Activated naive CD4-positive, alpha-beta T cell treated with anti-CD3 and anti-CD28 coated beads for 36 hours (primary cell): Measurements from ENCODE around the gene CDC7. TPM values are rescaled to one million over a fixed set of nuclear protein-coding genes. Genes with fewer than 3 reads are reported as not detected.

Experiments used
- CTCF ChIA-PET: fragments of 350-600 bp; sonication (Branson Sonifier 250); formaldehyde crosslinking; loops from one replicate; lab custom pipeline; 2021; ENCODE audit warnings: antibody characterized with exemption; lab: Charles Lee
- DNase-seq: peaks from one replicate; pipeline ENCODE4 v3.0.0-alpha.2; 2020
- H3K27ac Mint-ChIP-seq: one replicate; pipeline ENCODE4 v1.8.0; 2021; ENCODE audit warnings: mild to moderate bottlenecking, mixed read lengths
- H3K27me3 Mint-ChIP-seq: one replicate; pipeline ENCODE4 v1.8.0; 2021; ENCODE audit warnings: low read depth, mixed read lengths
- H3K36me3 Mint-ChIP-seq: one replicate; pipeline ENCODE4 v1.8.0; 2021; ENCODE audit warnings: low read depth, mixed read lengths
- H3K4me1 Mint-ChIP-seq: one replicate; pipeline ENCODE4 v1.8.0; 2021; ENCODE audit warnings: low read depth, mixed read lengths
- H3K4me3 Mint-ChIP-seq: one replicate; pipeline ENCODE4 v1.8.0; 2021; ENCODE audit warnings: mild to moderate bottlenecking, moderate library complexity, mixed read lengths
- H3K9me3 Mint-ChIP-seq: one replicate; pipeline ENCODE4 v1.8.0; 2021; ENCODE audit warnings: mixed read lengths
- intact Hi-C: fragments of 100-400 bp; cut with micrococcal nuclease; formaldehyde crosslinking; loops from one replicate; pipeline ENCODE4 v1.15.1; 2023
- total RNA-seq, 2 experiments: library from RNA; stranded (reverse); gene quantifications; one replicate each; pipeline ENCODE4 v1.2.3, GENCODE V29; 2021

CDC7 gene
- total RNA-seq, 2 experiments from 2014 or later: 27.0 TPM

GRCh38 chr1:91535441-91535840 is 34.8 kb downstream of the CDC7 start:
- CTCF ChIA-PET: no interaction called here
- H3K4me1 Mint-ChIP-seq: peaks cover 2% of the 10 kb centered on the region

DNA sequence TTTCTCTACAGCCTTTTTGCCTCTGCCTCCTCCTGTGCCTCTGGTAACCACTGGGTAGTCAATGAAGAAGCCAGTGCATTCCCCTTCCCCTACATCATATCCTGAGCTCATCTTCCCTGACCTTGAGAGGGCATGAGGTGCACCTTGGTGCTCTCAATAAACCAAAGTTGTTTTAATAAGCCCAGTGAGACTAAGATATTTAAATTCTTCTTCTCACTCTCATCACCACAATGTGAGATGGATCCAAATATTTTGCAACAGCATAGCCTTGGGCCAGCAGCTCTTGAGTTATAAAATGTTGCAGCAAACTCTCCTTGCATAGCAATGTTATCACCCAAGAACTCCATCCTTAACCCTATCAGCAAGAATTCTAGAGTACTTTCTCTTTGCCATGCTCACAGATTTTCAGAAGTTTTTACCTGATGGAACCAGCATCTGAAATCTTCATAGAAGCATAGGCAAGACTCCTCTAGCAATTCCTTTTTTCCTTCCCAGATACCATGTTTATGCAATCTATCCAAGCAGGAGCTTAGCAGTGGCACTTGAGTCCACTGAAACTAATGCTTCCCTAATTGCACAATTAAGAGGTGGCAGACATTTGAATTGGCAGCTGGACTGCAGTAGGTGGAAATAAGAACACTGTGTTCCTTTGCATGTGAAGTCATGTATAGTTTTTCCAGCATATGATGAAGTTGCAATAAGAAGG is 36.8 kb downstream of the CDC7 start:
- H3K27me3 Mint-ChIP-seq: no peaks in the 10 kb centered on the region
- intact Hi-C loops: no loop called here
- DNase-seq: no peak
- H3K4me3 Mint-ChIP-seq: no peak overlapping the region
- CTCF ChIA-PET: interaction anchor here (0.6 to 0.7 kb wide), 2 partner anchors 25 to 137 kb away, joined by 3 to 5 read pairs; no protein-coding TSS in a partner anchor
- H3K4me1 Mint-ChIP-seq: no peaks in the 10 kb centered on the region
- H3K27ac Mint-ChIP-seq: no peak overlapping the region
- no peaks in the 10 kb centered on the region for H3K36me3 Mint-ChIP-seq
- H3K9me3 Mint-ChIP-seq: no peaks in the 10 kb centered on the region

More at GRCh38 chr1:91535441-91535840, 34.8 kb downstream of the CDC7 start:
- Mint-ChIP-seq H3K27me3 (no peaks in the 10 kb centered on the region), H3K9me3 (no peaks in the 10 kb centered on the region), H3K27ac (no peak overlapping the region), H3K36me3 (no peaks in the 10 kb centered on the region), H3K4me3 (no peak overlapping the region)
- DNase-seq: no peak
- intact Hi-C loops: no loop called here

GRCh38 chr1:91537987-91538304 is 37.3 kb downstream of the CDC7 start:
- no peaks in the 10 kb centered on the region for H3K27me3 Mint-ChIP-seq
- H3K36me3 Mint-ChIP-seq: no peaks in the 10 kb centered on the region
- no peak for DNase-seq
- H3K27ac Mint-ChIP-seq: no peak overlapping the region
- no peaks in the 10 kb centered on the region for H3K9me3 Mint-ChIP-seq
- H3K4me3 Mint-ChIP-seq: no peak overlapping the region
- intact Hi-C loops: no loop called here
- CTCF ChIA-PET: interaction anchor here (0.6 kb wide), 1 partner anchor 137 kb away, joined by 5 read pairs; no protein-coding TSS in a partner anchor
- H3K4me1 Mint-ChIP-seq: no peaks in the 10 kb centered on the region

DNA sequence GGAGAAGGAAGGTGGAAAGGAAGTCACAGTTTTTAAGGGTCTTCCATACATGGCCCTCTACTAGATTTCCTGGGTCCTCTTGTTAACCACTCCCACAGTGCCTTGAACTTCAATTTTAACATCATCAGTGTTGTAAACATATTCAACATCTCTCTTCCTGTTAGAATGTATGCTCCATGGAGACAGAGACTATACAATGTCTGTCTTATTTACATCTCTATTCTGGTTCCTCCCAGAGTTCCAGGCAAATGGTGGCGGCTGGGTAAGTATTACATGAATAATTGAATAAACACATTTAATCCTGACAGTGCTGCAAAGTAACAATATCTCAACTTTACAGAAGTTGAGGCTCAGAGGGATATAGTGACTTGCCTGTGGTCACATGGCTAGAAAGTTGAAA is 40.3 kb downstream of the CDC7 start:
- no peaks in the 10 kb centered on the region for H3K36me3 Mint-ChIP-seq
- no peaks in the 10 kb centered on the region for H3K27me3 Mint-ChIP-seq
- CTCF ChIA-PET: no interaction called here
- no peaks in the 10 kb centered on the region for H3K4me1 Mint-ChIP-seq
- intact Hi-C loops: no loop called here
- DNase-seq: no peak
- no peaks in the 10 kb centered on the region for H3K9me3 Mint-ChIP-seq
- no peak overlapping the region for H3K4me3 Mint-ChIP-seq
- H3K27ac Mint-ChIP-seq: no peak overlapping the region

GRCh38 chr1:91541918-91542533 is 41.4 kb downstream of the CDC7 start:
- H3K9me3 Mint-ChIP-seq: no peaks in the 10 kb centered on the region
- H3K4me3 Mint-ChIP-seq: no peak overlapping the region
- H3K27me3 Mint-ChIP-seq: no peaks in the 10 kb centered on the region
- DNase-seq: no peak
- no peak overlapping the region for H3K27ac Mint-ChIP-seq
- no peaks in the 10 kb centered on the region for H3K36me3 Mint-ChIP-seq
- CTCF ChIA-PET: interaction anchor here (1.4 kb wide), 1 partner anchor 19 kb away, joined by 4 read pairs; no protein-coding TSS in a partner anchor
- H3K4me1 Mint-ChIP-seq: no peaks in the 10 kb centered on the region
- intact Hi-C loops: no loop called here

DNA sequence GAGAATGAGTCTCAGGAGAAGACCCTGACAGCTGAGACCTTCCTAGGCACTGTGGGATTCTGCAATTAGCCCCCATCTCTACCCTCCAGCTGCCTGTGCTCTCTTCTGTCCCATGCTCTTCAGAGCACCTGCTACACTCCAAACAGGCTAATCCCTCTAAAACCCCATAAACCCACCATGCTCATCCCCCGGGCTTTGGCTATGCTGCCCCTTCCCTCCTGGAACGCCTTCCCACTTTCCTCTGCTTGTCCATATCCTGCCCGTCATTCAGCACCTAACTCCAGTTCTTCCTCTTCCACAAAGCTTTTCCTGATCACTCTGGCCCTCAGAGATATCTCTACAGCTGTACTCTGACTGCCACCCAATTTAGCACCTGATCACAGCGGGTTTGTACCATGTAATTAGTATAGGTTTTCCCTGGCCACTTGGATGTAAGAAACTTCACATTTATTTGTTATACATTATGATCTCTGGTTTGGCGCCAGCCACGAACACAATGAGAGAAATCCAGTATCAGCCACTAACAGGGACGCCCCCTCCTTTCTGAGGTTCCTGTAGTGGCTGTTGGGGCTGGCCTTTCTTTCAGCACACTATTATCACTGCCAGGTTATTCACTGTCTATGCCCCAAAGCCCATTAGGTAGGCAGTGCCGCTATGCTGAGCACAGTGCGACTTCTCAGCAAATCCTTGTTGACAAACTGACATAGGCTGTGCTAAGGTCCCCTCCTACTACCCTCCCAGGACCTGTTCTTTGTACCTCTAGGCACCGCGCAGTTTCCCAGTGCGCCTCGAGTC is 45.1 kb downstream of the CDC7 start:
- CTCF ChIA-PET: interaction anchor here (0.6 kb wide), 1 partner anchor 468 kb away, joined by 5 read pairs; no protein-coding TSS in a partner anchor

DNA sequence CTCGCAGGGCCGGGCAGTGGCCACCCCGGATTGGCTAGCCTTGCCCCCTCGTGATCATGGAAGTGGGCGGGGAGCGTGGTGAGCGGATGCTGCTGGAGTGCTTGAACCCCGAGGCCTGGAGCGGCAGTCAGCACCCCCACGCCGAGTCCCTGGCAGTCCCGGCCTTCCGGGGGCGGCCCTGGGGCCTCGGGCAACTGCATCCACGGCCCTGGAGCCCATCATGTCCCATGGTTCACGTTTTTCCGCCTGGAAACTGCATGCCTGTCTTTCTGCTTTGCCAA is 45.6 kb downstream of the CDC7 start:
- no peak overlapping the region for H3K4me3 Mint-ChIP-seq
- no peaks in the 10 kb centered on the region for H3K36me3 Mint-ChIP-seq
- no peaks in the 10 kb centered on the region for H3K27me3 Mint-ChIP-seq
- CTCF ChIA-PET: interaction anchor here (0.6 kb wide), 1 partner anchor 467 kb away, joined by 5 read pairs; no protein-coding TSS in a partner anchor
- peaks cover 2% of the 10 kb centered on the region for H3K9me3 Mint-ChIP-seq
- no peak overlapping the region for H3K27ac Mint-ChIP-seq
- no peak for DNase-seq
- peaks cover 30% of the 10 kb centered on the region for H3K4me1 Mint-ChIP-seq
- intact Hi-C loops: no loop called here

More for the DNA sequence above, 45.1 kb downstream of the CDC7 start:
- intact Hi-C loops: no loop called here
- Mint-ChIP-seq H3K27me3 (no peaks in the 10 kb centered on the region), H3K9me3 (peaks cover 2% of the 10 kb centered on the region), H3K27ac (no peak overlapping the region), H3K4me1 (peaks cover 28% of the 10 kb centered on the region), H3K36me3 (no peaks in the 10 kb centered on the region), H3K4me3 (no peak overlapping the region)
- DNase-seq: no peak

- H3K36me3 Mint-ChIP-seq: no peaks in the 10 kb centered on the region
- no peak for DNase-seq
- H3K4me3 Mint-ChIP-seq: no peak overlapping the region
- H3K4me1 Mint-ChIP-seq: peaks cover 34% of the 10 kb centered on the region
- intact Hi-C loops: no loop called here
- peaks cover 2% of the 10 kb centered on the region for H3K9me3 Mint-ChIP-seq
- H3K27me3 Mint-ChIP-seq: no peaks in the 10 kb centered on the region
- CTCF ChIA-PET: no interaction called here
- no peak overlapping the region for H3K27ac Mint-ChIP-seq
These were observed 46.2 kb downstream of the CDC7 start for GRCh38 chr1:91546876-91547275.

GRCh38 chr1:91548376-91549040 is 47.9 kb downstream of the CDC7 start:
- DNase-seq: peak; percentile 58
- H3K4me1 Mint-ChIP-seq: peaks cover 46% of the 10 kb centered on the region
- H3K4me3 Mint-ChIP-seq: no peak overlapping the region
- intact Hi-C loops: loop anchor here (1.0 to 2.0 kb wide), 2 partner anchors 8 to 204 kb away; no protein-coding TSS in a partner anchor
- peak overlapping the region; percentile 32 for H3K27ac Mint-ChIP-seq
- CTCF ChIA-PET: interaction anchor here (0.6 kb wide), 1 partner anchor 338 kb away, joined by 4 read pairs; no protein-coding TSS in a partner anchor
- H3K36me3 Mint-ChIP-seq: no peaks in the 10 kb centered on the region
- H3K27me3 Mint-ChIP-seq: no peaks in the 10 kb centered on the region
- peaks cover 2% of the 10 kb centered on the region for H3K9me3 Mint-ChIP-seq

DNA sequence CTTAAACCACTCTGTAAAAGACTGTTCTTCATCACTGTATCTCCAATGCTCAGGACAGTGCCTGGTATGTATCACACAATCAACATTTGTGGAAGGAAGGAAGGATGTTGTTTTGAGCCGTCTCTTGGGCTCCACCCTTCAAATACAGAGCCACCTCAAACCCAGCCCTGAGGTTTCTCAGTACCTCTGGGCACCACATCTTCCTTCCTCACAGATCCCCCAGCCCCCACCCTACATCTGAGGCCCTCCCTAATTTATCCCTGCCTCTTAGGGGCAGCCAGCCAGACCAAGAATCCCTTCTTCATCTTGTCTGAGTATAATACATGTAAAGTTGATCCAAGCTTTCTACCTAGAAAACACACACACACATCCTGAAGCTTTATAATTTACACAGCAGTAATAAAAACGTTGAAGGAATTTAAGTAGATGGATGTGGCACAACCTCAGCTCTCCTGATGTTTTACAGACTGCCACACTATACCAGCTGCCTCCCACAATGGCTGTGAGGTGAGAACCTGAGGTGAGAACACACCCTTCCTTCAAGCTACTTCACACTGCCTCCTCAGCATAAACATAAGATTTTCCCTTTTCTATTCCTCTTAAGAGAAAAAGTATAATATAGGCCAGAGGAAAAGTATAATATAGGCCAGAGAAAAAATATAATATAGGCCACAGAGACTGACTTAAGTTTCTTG is 48.5 kb downstream of the CDC7 start:
- peak overlapping the region; percentile 32 for H3K27ac Mint-ChIP-seq
- DNase-seq: peak; percentile 49
- intact Hi-C loops: loop anchor here (2.0 kb wide), 1 partner anchor 204 kb away; no protein-coding TSS in a partner anchor
- H3K36me3 Mint-ChIP-seq: no peaks in the 10 kb centered on the region
- H3K27me3 Mint-ChIP-seq: no peaks in the 10 kb centered on the region
- peaks cover 2% of the 10 kb centered on the region for H3K9me3 Mint-ChIP-seq
- CTCF ChIA-PET: interaction anchor here (0.6 kb wide), 1 partner anchor 337 kb away, joined by 4 read pairs; no protein-coding TSS in a partner anchor
- no peak overlapping the region for H3K4me3 Mint-ChIP-seq
- H3K4me1 Mint-ChIP-seq: peaks cover 51% of the 10 kb centered on the region

GRCh38 chr1:91550961-91551360 is 50.3 kb downstream of the CDC7 start:
- Mint-ChIP-seq H3K36me3 (no peaks in the 10 kb centered on the region), H3K4me3 (no peak overlapping the region), H3K4me1 (peaks cover 69% of the 10 kb centered on the region), H3K9me3 (peaks cover 2% of the 10 kb centered on the region), H3K27me3 (no peaks in the 10 kb centered on the region), H3K27ac (no peak overlapping the region)
- CTCF ChIA-PET: interaction anchor here (1.2 kb wide), 1 partner anchor 179 kb away, joined by 3 read pairs; no protein-coding TSS in a partner anchor
- intact Hi-C loops: loop anchor here (10.0 kb wide), 3 partner anchors 934 to 1916 kb away; partner anchors contain the start of genes GFI1 and LRRC8C
- no peak for DNase-seq
